Peyer's patch (tissue), 4 donors: Measurements from ENCODE around the gene EGFL7. TPM values are rescaled to one million over a fixed set of nuclear protein-coding genes. Genes with fewer than 3 reads are reported as not detected.

Experiments used
- DNase-seq, 3 donors: peaks; one replicate each; pipeline ENCODE4 v3.0.0-alpha.2; 2017 to 2019
- H3K27ac ChIP-seq, 4 donors: fragments of 200-600 bp; sonication (generic); one replicate each; pipeline ENCODE4 v1.5.1; 2016 to 2019
- H3K27me3 ChIP-seq, 2 donors: fragments of 200-600 bp; sonication (generic); one replicate each; pipeline ENCODE4 v1.5.1; 2019
- H3K36me3 ChIP-seq, 3 donors: fragments of 200-600 bp; sonication (generic); one replicate each; pipeline ENCODE4 v1.5.1; 2016 to 2019
- H3K4me1 ChIP-seq, 4 donors: fragments of 200-600 bp; sonication (generic); one replicate each; pipeline ENCODE4 v1.5.1; 2016 to 2019
- H3K4me3 ChIP-seq, 4 donors: fragments of 200-600 bp; sonication (generic); 1 replicate in 3 of 4; 2 replicates in 1 of 4; pipeline ENCODE4 v1.5.1; 2016 to 2019; ENCODE audit warnings: mild to moderate bottlenecking in 1 of 4
- H3K9me3 ChIP-seq, 4 donors: fragments of 200-600 bp; sonication (generic); one replicate each; pipeline ENCODE4 v1.5.1; 2016 to 2019; ENCODE audit warnings: mild to moderate bottlenecking in 1 of 4
- POLR2A ChIP-seq, 2 donors: fragments of 450-650 bp; IDR thresholded peaks; one replicate each; pipeline ENCODE4 v1.5.1; 2017; ENCODE audit warnings: antibody characterized with exemption in 2 of 2, mild to moderate bottlenecking in 2 of 2, moderate library complexity in 2 of 2
- total RNA-seq, 4 donors: library from RNA; depleted of rRNA; stranded (reverse); fragments of >200 nt; gene quantifications; one replicate each; pipeline ENCODE4 v1.1.0, GENCODE V29; 2016
- TF ChIP-seq, protein P1 (sequence below), 6 experiments: fragments of 450-650 bp in 4 of 6; fragments of 200-600 bp in 2 of 6; sonication (generic) in 1 of 6; IDR thresholded peaks; one replicate each; pipeline ENCODE4 v1.5.1; 2017 to 2019; ENCODE audit warnings: antibody characterized with exemption in 6 of 6, mild to moderate bottlenecking in 3 of 6, moderate library complexity in 1 of 6

EGFL7 gene
- total RNA-seq, 4 donors from 2014 or later: 21.5 to 77.6 (median 46.0) TPM

DNA sequence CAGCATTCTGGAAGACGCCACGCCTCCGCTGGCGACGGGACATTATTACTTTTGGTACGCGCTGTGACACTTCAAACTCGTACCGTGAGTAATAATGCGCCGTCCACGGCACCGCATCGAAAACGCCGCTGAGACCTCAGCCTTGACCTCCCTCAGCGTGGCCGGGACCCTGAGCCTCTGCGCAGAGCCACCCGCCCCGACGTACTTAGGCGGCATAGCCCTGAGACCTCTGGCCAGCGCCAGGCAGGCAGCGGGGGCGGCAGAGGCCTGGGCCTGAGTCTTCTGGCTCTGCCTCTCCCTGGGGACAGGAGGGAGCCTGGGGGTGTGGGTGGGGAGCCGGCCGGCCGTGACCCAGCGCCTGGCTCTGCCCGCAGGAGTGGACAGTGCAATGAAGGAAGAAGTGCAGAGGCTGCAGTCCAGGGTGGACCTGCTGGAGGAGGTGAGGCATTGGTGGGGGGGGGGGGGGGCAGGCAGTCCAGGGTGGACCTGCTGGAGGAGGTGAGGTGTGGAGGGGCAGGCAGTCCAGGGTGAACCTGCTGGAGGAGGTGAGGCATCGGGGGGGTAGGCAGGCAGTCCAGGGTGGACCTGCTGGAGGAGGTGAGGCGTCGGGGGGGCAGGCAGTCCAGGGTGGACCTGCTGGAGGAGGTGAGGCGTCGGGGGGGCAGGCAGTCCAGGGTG is 8.0 kb downstream of the EGFL7 start:
- Histone ChIP-seq H3K27me3 (peaks cover 0 to 6% of the 10 kb centered on the region in 2 donors), H3K4me3 (no peak overlapping the region), H3K27ac (peak overlapping the region in 1 of 4 donors; percentile 64), H3K4me1 (peaks cover 0 to 50% (median 4%) of the 10 kb centered on the region in 4 donors), H3K9me3 (no peaks in the 10 kb centered on the region), H3K36me3 (peaks cover 0 to 25% (median 0%) of the 10 kb centered on the region in 3 donors)
- DNase-seq: no peak
- TF ChIP-seq, protein P1, sequence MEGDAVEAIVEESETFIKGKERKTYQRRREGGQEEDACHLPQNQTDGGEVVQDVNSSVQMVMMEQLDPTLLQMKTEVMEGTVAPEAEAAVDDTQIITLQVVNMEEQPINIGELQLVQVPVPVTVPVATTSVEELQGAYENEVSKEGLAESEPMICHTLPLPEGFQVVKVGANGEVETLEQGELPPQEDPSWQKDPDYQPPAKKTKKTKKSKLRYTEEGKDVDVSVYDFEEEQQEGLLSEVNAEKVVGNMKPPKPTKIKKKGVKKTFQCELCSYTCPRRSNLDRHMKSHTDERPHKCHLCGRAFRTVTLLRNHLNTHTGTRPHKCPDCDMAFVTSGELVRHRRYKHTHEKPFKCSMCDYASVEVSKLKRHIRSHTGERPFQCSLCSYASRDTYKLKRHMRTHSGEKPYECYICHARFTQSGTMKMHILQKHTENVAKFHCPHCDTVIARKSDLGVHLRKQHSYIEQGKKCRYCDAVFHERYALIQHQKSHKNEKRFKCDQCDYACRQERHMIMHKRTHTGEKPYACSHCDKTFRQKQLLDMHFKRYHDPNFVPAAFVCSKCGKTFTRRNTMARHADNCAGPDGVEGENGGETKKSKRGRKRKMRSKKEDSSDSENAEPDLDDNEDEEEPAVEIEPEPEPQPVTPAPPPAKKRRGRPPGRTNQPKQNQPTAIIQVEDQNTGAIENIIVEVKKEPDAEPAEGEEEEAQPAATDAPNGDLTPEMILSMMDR (IDR thresholded peaks at IDR 0.05): no peak
- TF ChIP-seq POLR2A (IDR thresholded peaks at IDR 0.05): no peak

GRCh38 chr9:136671254-136671614 is 8.5 kb downstream of the EGFL7 start:
- Histone ChIP-seq H3K4me1 (peaks cover 0 to 53% (median 3%) of the 10 kb centered on the region in 4 donors), H3K9me3 (no peaks in the 10 kb centered on the region), H3K4me3 (no peak overlapping the region), H3K36me3 (peaks cover 0 to 30% (median 0%) of the 10 kb centered on the region in 3 donors), H3K27me3 (peaks cover 0 to 4% of the 10 kb centered on the region in 2 donors), H3K27ac (no peak overlapping the region)
- TF ChIP-seq POLR2A (IDR thresholded peaks at IDR 0.05): no peak
- TF ChIP-seq, protein P1 (IDR thresholded peaks at IDR 0.05): no peak
- DNase-seq: no peak

GRCh38 chr9:136671646-136672430 is 9.1 kb downstream of the EGFL7 start:
- H3K27me3 ChIP-seq: no peaks in the 10 kb centered on the region
- H3K27ac ChIP-seq: peak overlapping the region in 2 of 4 donors; percentile 39 to 50
- no peaks in the 10 kb centered on the region for H3K9me3 ChIP-seq
- DNase-seq: peak in 2 of 3 donors; percentile 72 to 77
- H3K4me3 ChIP-seq: no peak overlapping the region
- peaks cover 0 to 36% (median 0%) of the 10 kb centered on the region in 3 donors for H3K36me3 ChIP-seq
- TF ChIP-seq, protein P1 (IDR thresholded peaks at IDR 0.05): peak; percentile 50 to 85 (median 72)
- no peak for TF ChIP-seq POLR2A (IDR thresholded peaks at IDR 0.05)
- peaks cover 0 to 53% (median 2%) of the 10 kb centered on the region in 4 donors for H3K4me1 ChIP-seq

DNA sequence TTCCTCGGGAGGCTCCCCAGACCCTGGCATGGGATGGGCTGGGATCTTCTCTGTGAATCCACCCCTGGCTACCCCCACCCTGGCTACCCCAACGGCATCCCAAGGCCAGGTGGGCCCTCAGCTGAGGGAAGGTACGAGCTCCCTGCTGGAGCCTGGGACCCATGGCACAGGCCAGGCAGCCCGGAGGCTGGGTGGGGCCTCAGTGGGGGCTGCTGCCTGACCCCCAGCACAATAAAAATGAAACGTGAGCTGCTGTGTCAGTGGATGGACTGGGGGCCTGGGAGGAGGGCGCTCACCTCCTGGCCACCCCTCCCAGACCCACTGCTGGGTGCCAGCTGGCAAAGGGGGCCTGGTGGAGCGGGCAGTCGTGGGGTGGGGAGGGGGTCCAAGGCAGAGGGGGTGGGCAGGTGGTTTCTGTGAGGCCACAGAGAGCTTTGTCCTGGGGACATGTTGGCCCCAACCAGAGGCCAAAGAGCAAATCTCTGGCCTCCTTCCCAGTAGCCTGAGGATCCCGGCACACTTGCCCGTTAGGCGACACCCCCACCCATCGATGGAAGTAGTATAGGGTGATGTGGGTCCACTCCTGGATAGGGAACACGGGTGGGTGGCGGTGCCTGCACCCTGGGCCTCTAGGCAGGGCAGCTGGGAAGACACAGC is 9.8 kb downstream of the EGFL7 start:
- DNase-seq: no peak
- peak overlapping the region in 2 of 4 donors; percentile 39 to 50 for H3K27ac ChIP-seq
- peaks cover 0 to 60% (median 2%) of the 10 kb centered on the region in 4 donors for H3K4me1 ChIP-seq
- H3K4me3 ChIP-seq: no peak overlapping the region
- TF ChIP-seq, protein P1 (IDR thresholded peaks at IDR 0.05): no peak
- no peak for TF ChIP-seq POLR2A (IDR thresholded peaks at IDR 0.05)
- H3K27me3 ChIP-seq: no peaks in the 10 kb centered on the region
- no peaks in the 10 kb centered on the region for H3K9me3 ChIP-seq
- H3K36me3 ChIP-seq: peaks cover 0 to 42% (median 0%) of the 10 kb centered on the region in 3 donors

DNA sequence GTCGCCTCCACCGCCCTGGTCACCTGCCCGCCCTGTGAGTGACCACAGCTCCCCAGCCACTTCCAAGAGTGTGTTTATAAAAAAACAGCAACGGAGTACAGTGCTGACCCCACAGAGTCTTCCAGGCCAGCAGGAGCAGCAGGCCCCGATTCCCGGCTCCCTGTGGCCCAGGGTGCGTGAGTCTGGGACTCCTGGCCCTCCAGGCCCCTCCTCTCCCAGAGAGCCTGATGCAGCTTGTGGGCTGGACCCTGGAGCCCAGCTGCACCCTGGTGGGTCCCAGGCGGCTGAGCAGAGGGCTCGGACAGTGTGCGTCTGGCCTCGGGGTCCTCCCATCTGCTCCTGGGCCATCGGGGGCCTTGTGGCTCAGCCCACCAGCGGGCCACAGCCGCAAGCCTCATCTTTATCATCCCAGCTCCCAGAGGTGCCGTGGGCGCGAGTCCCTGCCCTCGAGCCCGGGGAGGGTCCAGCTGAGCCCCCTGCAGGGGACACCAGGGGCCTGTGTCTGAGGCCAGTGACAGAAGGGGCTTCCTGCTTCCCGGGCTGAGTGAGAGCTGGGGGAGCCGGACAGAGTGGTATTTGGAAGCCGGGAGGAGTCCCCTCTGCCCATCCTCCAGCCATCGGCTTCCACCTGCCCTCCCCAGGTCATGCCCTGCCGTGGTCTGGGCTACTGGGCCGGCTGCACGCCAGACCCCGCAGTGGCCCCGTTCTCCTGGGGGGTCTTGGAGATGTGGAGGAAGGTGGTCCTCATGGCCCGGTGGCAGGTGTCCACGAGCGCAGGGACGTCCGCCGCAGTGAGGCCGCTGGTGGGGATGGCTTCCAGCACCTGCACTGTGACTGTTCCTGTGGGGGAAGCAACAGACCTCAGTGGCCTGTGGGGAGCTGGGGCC is 10.6 kb downstream of the EGFL7 start:
- Histone ChIP-seq H3K27me3 (no peaks in the 10 kb centered on the region), H3K27ac (no peak overlapping the region), H3K4me3 (no peak overlapping the region), H3K9me3 (no peaks in the 10 kb centered on the region), H3K4me1 (peaks cover 0 to 68% (median 2%) of the 10 kb centered on the region in 4 donors), H3K36me3 (peaks cover 0 to 42% (median 0%) of the 10 kb centered on the region in 3 donors)
- DNase-seq: no peak
- TF ChIP-seq, protein P1 (IDR thresholded peaks at IDR 0.05): no peak
- TF ChIP-seq POLR2A (IDR thresholded peaks at IDR 0.05): no peak
